HG03571 (cell line): ENCODE data around the gene KRT1.

Experiments
- ATAC-seq: cut with Tn5 transposase; IDR thresholded peaks from one replicate; pipeline ENCODE4 v1.9.1; 2021; ENCODE audit not compliant: unreplicated experiment

KRT1 gene

GRCh38 chr12:52699373-52699772 is 19.2 kb upstream of the KRT1 start:
- ATAC-seq = no peak

GRCh38 chr12:52698651-52699340 is 18.6 kb upstream of the KRT1 start:
- no peak for ATAC-seq

- ATAC-seq = no peak
These were observed 16.9 kb upstream of the KRT1 start for GRCh38 chr12:52697058-52697582.

- ATAC-seq = no peak
These were observed 16.4 kb upstream of the KRT1 start for GRCh38 chr12:52696588-52696987.

- no peak for ATAC-seq
These were observed 14.8 kb upstream of the KRT1 start for GRCh38 chr12:52695039-52695438.

GRCh38 chr12:52694151-52694550 is 13.9 kb upstream of the KRT1 start:
- ATAC-seq = no peak

- ATAC-seq = no peak
These were observed 13.1 kb upstream of the KRT1 start for GRCh38 chr12:52693261-52693660.

- ATAC-seq = no peak
These were observed 12.0 kb upstream of the KRT1 start for GRCh38 chr12:52692254-52692653.

GRCh38 chr12:52691841-52692150 is 11.6 kb upstream of the KRT1 start:
- ATAC-seq = no peak

GRCh38 chr12:52691076-52691840 is 11.1 kb upstream of the KRT1 start:
- no peak for ATAC-seq

- ATAC-seq = no peak
These were observed 10.3 kb upstream of the KRT1 start for GRCh38 chr12:52690351-52691075.

- ATAC-seq = no peak
These were observed 9.7 kb upstream of the KRT1 start for GRCh38 chr12:52689936-52690335.

GRCh38 chr12:52689239-52689638 is 9.0 kb upstream of the KRT1 start:
- ATAC-seq = no peak

GRCh38 chr12:52688481-52688880 is 8.3 kb upstream of the KRT1 start:
- no peak for ATAC-seq

- ATAC-seq = no peak
These were observed 7.5 kb upstream of the KRT1 start for GRCh38 chr12:52687497-52688385.

GRCh38 chr12:52686756-52687487 is 6.7 kb upstream of the KRT1 start:
- no peak for ATAC-seq

GRCh38 chr12:52686063-52686462 is 5.9 kb upstream of the KRT1 start:
- no peak for ATAC-seq

- no peak for ATAC-seq
These were observed 5.2 kb upstream of the KRT1 start for GRCh38 chr12:52685406-52685890.

GRCh38 chr12:52684431-52684830 is 4.2 kb upstream of the KRT1 start:
- ATAC-seq = no peak
